SK-N-SH (cell line): ENCODE data around the gene NFASC. TPM values are rescaled to one million over a fixed set of nuclear protein-coding genes. Genes with fewer than 3 reads are reported as not detected.

Experiments
- CTCF ChIA-PET: fragments of 300-600, 350-600 bp; formaldehyde crosslinking; extraction: SDS; loops from one replicate; lab custom pipeline; 2021; lab: Yijun Ruan, JAX
- POLR2A ChIA-PET: fragments of 350-600 bp; sonication (Branson Sonifier 250); formaldehyde crosslinking; extraction: SDS; loops from one replicate; lab custom pipeline; 2020; ENCODE audit warnings: antibody characterized with exemption, inconsistent platforms; lab: Yijun Ruan, JAX
- DNase-seq: peaks from one replicate; pipeline ENCODE4 v3.0.0; 2012
- H2AFZ ChIP-seq: fragments of 200-600 bp; sonication (generic); 2 replicates; pipeline ENCODE4 v1.8.1; 2016; ENCODE audit warnings: antibody characterized with exemption, mild to moderate bottlenecking, low read depth
- H3F3A ChIP-seq: fragments of 200-600 bp; sonication (generic); replicated peaks from 2 replicates; pipeline ENCODE3; 2016; ENCODE audit warnings: antibody characterized with exemption, mild to moderate bottlenecking; ENCODE audit not compliant: insufficient read depth
- H3K27ac ChIP-seq, 2 experiments: fragments of 200-500 bp in 1 of 2; fragments of 200-600 bp in 1 of 2; sonication (Bioruptor generic) in 1 of 2; sonication (generic), shearing (Covaris generic) in 1 of 2; 2 replicates each; pipeline versions ENCODE4 v1.5.1 to v1.6.1; 2014 to 2016; ENCODE audit warnings: low read depth in 2 of 2, inconsistent platforms in 1 of 2, low read length in 1 of 2, mild to moderate bottlenecking in 1 of 2, mixed read lengths in 1 of 2
- H3K27me3 ChIP-seq: fragments of 200-600 bp; sonication (generic), shearing (Covaris generic); 2 replicates; pipeline ENCODE4 v1.6.1; 2016; ENCODE audit warnings: mixed run types; ENCODE audit not compliant: insufficient read depth
- H3K36me3 ChIP-seq, 2 experiments: fragments of 200-500 bp in 1 of 2; fragments of 200-600 bp in 1 of 2; sonication (Bioruptor generic) in 1 of 2; sonication (generic) in 1 of 2; replicated peaks in 1 of 2; 2 replicates each; pipeline versions ENCODE3 to v1.5.1; 2014 to 2016; ENCODE audit warnings: low read length in 1 of 2, mild to moderate bottlenecking in 1 of 2; ENCODE audit not compliant: insufficient read depth in 2 of 2, control insufficient read depth in 1 of 2
- H3K4me1 ChIP-seq, 2 experiments: fragments of 200-500 bp in 1 of 2; fragments of 200-600 bp in 1 of 2; sonication (Bioruptor generic) in 1 of 2; sonication (generic), shearing (Covaris generic) in 1 of 2; 2 replicates each; pipeline versions ENCODE4 v1.5.1 to v1.6.1; 2014 to 2016; ENCODE audit warnings: low read depth in 1 of 2, low read length in 1 of 2, mixed run types in 1 of 2; ENCODE audit not compliant: insufficient read depth in 2 of 2, control insufficient read depth in 1 of 2
- H3K4me2 ChIP-seq: fragments of 200-600 bp; sonication (generic), shearing (Covaris generic); 2 replicates; pipeline ENCODE4 v1.6.1; 2017; ENCODE audit warnings: mixed run types
- H3K4me3 ChIP-seq, 2 experiments: fragments of 200-500 bp in 1 of 2; fragments of 200-600 bp in 1 of 2; sonication (Bioruptor generic) in 1 of 2; sonication (generic), shearing (Covaris generic) in 1 of 2; 2 replicates each; pipeline versions ENCODE4 v1.5.1 to v1.8.1; 2014 to 2016; ENCODE audit warnings: low read depth in 2 of 2, inconsistent platforms in 1 of 2, low read length in 1 of 2, mild to moderate bottlenecking in 1 of 2, mixed read lengths in 1 of 2, moderate library complexity in 1 of 2
- H3K79me2 ChIP-seq: fragments of 200-600 bp; sonication (generic); 2 replicates; pipeline ENCODE4 v1.8.1; 2017; ENCODE audit warnings: mild to moderate bottlenecking; ENCODE audit not compliant: insufficient read depth
- H3K9ac ChIP-seq: fragments of 200-600 bp; sonication (generic); 2 replicates; pipeline ENCODE4 v1.6.1; 2017; ENCODE audit warnings: mixed run types
- H3K9me2 ChIP-seq: fragments of 200-600 bp; sonication (generic); 2 replicates; pipeline ENCODE4 v1.6.1; 2017; ENCODE audit warnings: mixed run types
- H3K9me3 ChIP-seq: fragments of 200-600 bp; sonication (generic); 2 replicates; pipeline ENCODE4 v1.6.1; 2017; ENCODE audit warnings: mixed run types, mild to moderate bottlenecking, moderate library complexity
- H4K20me1 ChIP-seq: fragments of 200-600 bp; sonication (generic); 2 replicates; pipeline ENCODE4 v1.6.1; 2017; ENCODE audit warnings: mild to moderate bottlenecking, mixed run types; ENCODE audit not compliant: insufficient read depth
- CHD2 ChIP-seq: fragments of 150-350 bp; IDR thresholded peaks from 2 replicates; pipeline ENCODE4 v1.6.1; 2018; ENCODE audit warnings: low read length; ENCODE audit not compliant: partially characterized antibody
- ELF1 ChIP-seq: IDR thresholded peaks from 2 replicates; pipeline ENCODE4 v1.4.0; 2012
- FOSL2 ChIP-seq: IDR thresholded peaks from 2 replicates; pipeline ENCODE4 v1.4.0; 2012; ENCODE audit warnings: low read depth, mild to moderate bottlenecking, moderate library complexity, borderline replicate concordance
- GATA2 ChIP-seq: sonication (generic); formaldehyde crosslinking; IDR thresholded peaks from 2 replicates; pipeline ENCODE4 v1.5.0; 2020; ENCODE audit warnings: mild to moderate bottlenecking, missing genetic modification reagents
- JUND ChIP-seq: IDR thresholded peaks from 2 replicates; pipeline ENCODE4 v1.4.0; 2012
- MXI1 ChIP-seq: IDR thresholded peaks from 2 replicates; pipeline ENCODE4 v1.6.1; 2012; ENCODE audit warnings: mild to moderate bottlenecking, low read depth, low read length, improper control_type of control experiment
- NFIC ChIP-seq: IDR thresholded peaks from 2 replicates; pipeline ENCODE4 v1.4.0; 2012; ENCODE audit warnings: borderline replicate concordance
- NRF1 ChIP-seq: IDR thresholded peaks from 2 replicates; pipeline ENCODE4 v1.6.1; 2012; ENCODE audit warnings: low read depth, mild to moderate bottlenecking, low read length
- SMC3 ChIP-seq: IDR thresholded peaks from 2 replicates; pipeline ENCODE4 v1.6.1; 2012; ENCODE audit warnings: low read depth, low read length, improper control_type of control experiment
- TCF12 ChIP-seq: IDR thresholded peaks from 2 replicates; pipeline ENCODE4 v1.4.0; 2012
- YY1 ChIP-seq: IDR thresholded peaks from 2 replicates; pipeline ENCODE4 v1.4.0; 2012; ENCODE audit warnings: low read depth, mild to moderate bottlenecking
- WGBS: methylation state at CpG from one replicate; pipeline ENCODE4 v1.1.6; 2017; ENCODE audit warnings: low lambda C conversion rate; 5-methylcytosine and 5-hydroxymethylcytosine counted together
- polyA plus RNA-seq, 3 experiments: library from polyadenylated mRNA; depleted of rRNA; stranded (reverse); fragments of >200 nt; gene quantifications; 2 replicates each; pipeline ENCODE4 v1.2.3, GENCODE V29; 2012
- TF ChIP-seq, protein P1 (sequence below): IDR thresholded peaks from 2 replicates; pipeline ENCODE4 v1.4.0; 2012; ENCODE audit warnings: low read depth, borderline replicate concordance
- TF ChIP-seq, protein P2 (sequence below): IDR thresholded peaks from 2 replicates; pipeline ENCODE4 v1.4.0; 2012; ENCODE audit warnings: low read depth

Gene NFASC
- polyA plus RNA-seq, 1 of the 3 experiments (the other 2 are of a cell fraction): 6.0 TPM

DNA sequence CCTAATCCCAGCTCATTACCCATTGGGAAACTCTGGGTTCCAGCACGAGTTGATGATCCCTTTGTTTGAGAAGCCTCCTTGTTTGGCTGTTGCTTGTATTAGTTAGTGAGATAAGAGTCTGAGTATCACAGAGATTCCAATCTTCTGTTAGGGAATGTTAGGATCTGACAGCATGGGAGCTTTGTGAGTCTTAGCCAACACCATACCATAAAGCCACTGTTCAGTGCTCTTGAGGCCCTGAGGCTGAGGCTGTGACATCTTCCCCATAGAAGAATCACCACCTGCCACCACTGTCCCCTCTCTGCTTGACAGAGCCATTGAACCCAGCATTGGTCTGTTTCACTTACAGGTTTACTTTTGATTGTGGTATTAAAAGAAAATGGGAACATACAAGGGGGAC lies 29.3 kb upstream of the NFASC start:
- Histone ChIP-seq H4K20me1 (peaks cover 10% of the 10 kb centered on the region; the same call in 1 of the 2 replicates), H3K9ac (no peak overlapping the region), H3K27me3 (no peaks in the 10 kb centered on the region), H3K4me3 (no peak overlapping the region), H3K9me3 (no peaks in the 10 kb centered on the region), H3F3A (no peaks in the 10 kb centered on the region), H3K79me2 (no peaks in the 10 kb centered on the region), H3K9me2 (no peaks in the 10 kb centered on the region), H3K27ac (no peak overlapping the region), H3K4me2 (no peak overlapping the region), H3K36me3 (no peaks in the 10 kb centered on the region), H3K4me1 (no peaks in the 10 kb centered on the region), H2AFZ (no peak overlapping the region)
- ChIA-PET CTCF (interaction anchor here (1.2 kb wide), 2 partner anchors 34 to 100 kb away, joined by 4 to 7 read pairs; no protein-coding TSS in a partner anchor), POLR2A (no interaction called here)
- TF ChIP-seq, protein P1, sequence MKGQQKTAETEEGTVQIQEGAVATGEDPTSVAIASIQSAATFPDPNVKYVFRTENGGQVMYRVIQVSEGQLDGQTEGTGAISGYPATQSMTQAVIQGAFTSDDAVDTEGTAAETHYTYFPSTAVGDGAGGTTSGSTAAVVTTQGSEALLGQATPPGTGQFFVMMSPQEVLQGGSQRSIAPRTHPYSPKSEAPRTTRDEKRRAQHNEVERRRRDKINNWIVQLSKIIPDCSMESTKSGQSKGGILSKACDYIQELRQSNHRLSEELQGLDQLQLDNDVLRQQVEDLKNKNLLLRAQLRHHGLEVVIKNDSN: no peak
- TF ChIP-seq JUND: no peak
- TF ChIP-seq NRF1: no peak
- TF ChIP-seq FOSL2: no peak
- TF ChIP-seq SMC3: no peak
- no peak for TF ChIP-seq MXI1
- no peak for TF ChIP-seq NFIC
- TF ChIP-seq, protein P2, sequence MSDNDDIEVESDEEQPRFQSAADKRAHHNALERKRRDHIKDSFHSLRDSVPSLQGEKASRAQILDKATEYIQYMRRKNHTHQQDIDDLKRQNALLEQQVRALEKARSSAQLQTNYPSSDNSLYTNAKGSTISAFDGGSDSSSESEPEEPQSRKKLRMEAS: no peak
- DNase-seq: no peak
- WGBS: 6% methylated on average over 1 of the region's 1 CpG

DNA sequence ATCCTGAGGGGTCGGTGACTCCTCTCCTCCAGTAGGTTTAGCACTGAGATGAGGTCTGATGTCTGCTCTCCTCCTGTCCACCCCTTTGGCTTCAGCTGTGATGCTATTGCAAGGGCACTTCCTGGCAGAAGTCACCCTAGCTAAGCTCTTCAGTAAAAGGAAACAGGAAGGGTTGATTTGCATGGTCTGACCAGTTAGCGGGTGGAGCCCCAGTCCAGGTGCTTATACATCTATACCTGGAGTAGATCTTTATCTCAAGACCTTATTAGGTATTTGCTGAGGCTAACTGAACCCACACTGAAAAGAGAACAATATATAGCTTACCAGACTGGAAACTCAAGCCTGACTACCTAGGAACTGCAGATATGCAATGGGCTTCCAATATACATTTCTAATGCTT lies 28.9 kb upstream of the NFASC start:
- no peaks in the 10 kb centered on the region for H3K36me3 ChIP-seq
- peaks cover 10% of the 10 kb centered on the region; the same call in 1 of the 2 replicates for H4K20me1 ChIP-seq
- ChIA-PET CTCF (interaction anchor here (0.6 to 1.3 kb wide), 4 partner anchors 16 to 109 kb away, joined by 4 read pairs; no protein-coding TSS in a partner anchor), POLR2A (no interaction called here)
- 45% methylated on average over 2 of the region's 2 CpGs for WGBS
- no peaks in the 10 kb centered on the region for H3K9me2 ChIP-seq
- H3K27ac ChIP-seq: no peak overlapping the region
- H3F3A ChIP-seq: no peaks in the 10 kb centered on the region
- no peak overlapping the region for H3K4me2 ChIP-seq
- H3K79me2 ChIP-seq: no peaks in the 10 kb centered on the region
- no peaks in the 10 kb centered on the region for H3K4me1 ChIP-seq
- DNase-seq: no peak
- H3K27me3 ChIP-seq: no peaks in the 10 kb centered on the region
- TF ChIP-seq NRF1 (no peak), YY1 (no peak), CHD2 (no peak), TCF12 (no peak), FOSL2 (no peak), ELF1 (no peak)
- no peak overlapping the region for H2AFZ ChIP-seq
- H3K4me3 ChIP-seq: no peak overlapping the region
- no peak overlapping the region for H3K9ac ChIP-seq
- no peaks in the 10 kb centered on the region for H3K9me3 ChIP-seq

DNA sequence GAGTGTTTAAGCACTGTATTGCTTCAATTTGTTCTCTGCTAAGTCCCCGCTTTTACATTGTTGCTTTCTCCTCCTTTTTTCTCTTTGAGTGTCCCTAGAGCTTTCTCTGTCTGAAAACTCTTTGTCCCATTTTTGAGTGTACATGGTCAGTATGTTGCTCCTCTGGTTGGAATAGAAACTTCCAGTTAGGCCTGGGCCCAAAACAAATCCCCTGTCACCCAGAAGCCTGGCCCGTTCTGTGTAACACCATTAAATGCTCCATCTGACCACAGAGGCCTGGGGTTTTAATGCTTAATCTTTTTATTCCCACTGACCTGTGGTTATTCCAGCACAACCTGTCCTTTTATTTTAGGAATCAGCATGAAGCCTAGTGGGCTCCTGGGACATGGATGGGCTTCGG lies 28.3 kb upstream of the NFASC start:
- CTCF ChIA-PET: interaction anchor here (0.6 to 1.3 kb wide), 5 partner anchors 12 to 109 kb away, joined by 3 to 4 read pairs (median 4); no protein-coding TSS in a partner anchor
- no peak for DNase-seq
- Histone ChIP-seq H3K27me3 (no peaks in the 10 kb centered on the region), H3K9me2 (no peaks in the 10 kb centered on the region), H3K4me1 (no peaks in the 10 kb centered on the region), H3K36me3 (no peaks in the 10 kb centered on the region), H4K20me1 (peaks cover 10% of the 10 kb centered on the region; the same call in 1 of the 2 replicates), H3K9ac (no peak overlapping the region), H2AFZ (no peak overlapping the region), H3K4me3 (no peak overlapping the region), H3K27ac (no peak overlapping the region), H3K79me2 (no peaks in the 10 kb centered on the region), H3K9me3 (no peaks in the 10 kb centered on the region), H3K4me2 (no peak overlapping the region), H3F3A (no peaks in the 10 kb centered on the region)
- WGBS: 68% methylated on average over 3 of the region's 3 CpGs
- POLR2A ChIA-PET: no interaction called here
- no peak for TF ChIP-seq GATA2 (CRISPR knock-in tag)
